Adipocyte (in vitro differentiated cells): ENCODE results near the gene LKAAEAR1.
A peak's percentile ranks its signal among the peaks of the same experiment; 100 is the strongest.

ENCODE experiments used
- DNase-seq: peaks from one replicate; pipeline ENCODE4 v3.0.0-alpha.2; 2015; ENCODE audit warnings: low read depth
- H3K27me3 ChIP-seq: replicated peaks from 2 replicates; pipeline ENCODE4 v1.7.0; 2013; ENCODE audit warnings: mild to moderate bottlenecking, low read length, moderate library complexity; ENCODE audit not compliant: control insufficient read depth, insufficient read depth
- H3K36me3 ChIP-seq: 2 replicates; pipeline ENCODE4 v1.7.0; 2013; ENCODE audit warnings: low read length, mild to moderate bottlenecking, moderate library complexity; ENCODE audit not compliant: control insufficient read depth, insufficient read depth, severe bottlenecking
- H3K4me1 ChIP-seq: 2 replicates; pipeline ENCODE4 v1.7.0; 2013; ENCODE audit warnings: mild to moderate bottlenecking, low read length, moderate library complexity; ENCODE audit not compliant: control insufficient read depth, insufficient read depth
- H3K4me3 ChIP-seq: 2 replicates; pipeline ENCODE4 v1.7.0; 2013; ENCODE audit warnings: mild to moderate bottlenecking, low read length, moderate library complexity
- H3K9ac ChIP-seq: 2 replicates; pipeline ENCODE4 v1.7.0; 2013; ENCODE audit warnings: mild to moderate bottlenecking, low read length, moderate library complexity
- H3K9me3 ChIP-seq: 2 replicates; pipeline ENCODE4 v1.7.0; 2013; ENCODE audit warnings: mild to moderate bottlenecking, low read length, moderate library complexity; ENCODE audit not compliant: control insufficient read depth

The LKAAEAR1 gene

DNA sequence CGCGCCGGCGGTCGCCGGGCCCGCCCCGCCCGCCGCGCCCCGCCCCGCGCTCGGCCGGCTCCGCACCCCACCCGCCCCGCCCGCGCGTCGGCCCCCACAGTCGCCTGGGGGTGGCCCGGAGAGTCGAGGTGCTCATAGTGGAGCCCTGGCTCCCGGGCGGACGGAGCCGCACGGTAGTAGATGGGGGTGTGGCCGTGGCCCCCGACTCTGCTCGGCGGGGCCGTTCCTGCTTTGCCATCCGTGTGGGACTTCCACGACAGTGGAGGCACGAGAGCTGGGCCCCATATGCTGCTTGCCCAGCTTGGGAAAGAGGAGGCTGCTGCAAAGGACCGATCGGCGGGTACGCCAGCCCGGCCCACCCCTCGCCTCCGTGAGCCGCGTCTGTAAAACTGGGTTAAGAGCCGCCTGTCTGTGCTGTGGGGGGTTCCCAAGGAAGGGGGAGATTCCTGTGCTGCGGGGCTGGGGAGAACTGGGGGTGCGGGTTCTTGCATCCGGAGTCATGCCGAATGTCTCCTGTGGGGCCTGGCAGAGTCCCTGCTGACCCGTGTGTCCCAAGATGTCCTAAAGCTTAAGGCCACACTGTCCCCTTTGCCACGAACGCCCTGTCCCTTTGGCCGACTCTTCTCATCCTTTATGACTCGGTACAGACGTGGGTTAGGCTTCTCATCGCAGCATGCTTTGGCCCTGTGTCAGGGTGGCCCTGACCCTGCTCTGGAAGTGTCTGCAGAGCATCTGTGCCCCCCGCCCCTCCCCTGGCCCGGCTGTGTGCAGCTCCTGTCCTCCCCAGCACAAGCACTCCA, 4.0 kb downstream of the LKAAEAR1 start, which contains the start of gene OPRL1:
OPRL1 (plus strand) TSS at position 70 of the 800 bp plus-strand sequence. CDS start 12,639 bp downstream, outside the sequence.
- Histone ChIP-seq H3K27me3 (peaks cover 23% of the 10 kb centered on the region), H3K4me1 (peaks cover 23% of the 10 kb centered on the region), H3K4me3 (peak within 1 kb of the TSS; percentile 84), H3K9me3 (no peaks in the 10 kb centered on the region), H3K9ac (peak within 1 kb of the TSS; percentile 89), H3K36me3 (no peaks in the 10 kb centered on the region)
- DNase-seq, result no peak

- Histone ChIP-seq H3K4me3 (peak within 1 kb of the TSS; percentile 84), H3K27me3 (peaks cover 16% of the 10 kb centered on the region), H3K36me3 (no peaks in the 10 kb centered on the region), H3K4me1 (peaks cover 23% of the 10 kb centered on the region), H3K9me3 (no peaks in the 10 kb centered on the region), H3K9ac (peak within 1 kb of the TSS; percentile 89)
- DNase-seq, result peak; percentile 80
These were observed 4.8 kb downstream of the LKAAEAR1 start, which contains the start of gene RGS19 for GRCh38 chr20:64079273-64080012. TSS of gene RGS19 (minus strand) at chr20:64079518. CDS start at chr20:64076886, 2,632 bp downstream.

- Histone ChIP-seq H3K27me3 (peaks cover 12% of the 10 kb centered on the region), H3K4me3 (peak overlapping the region; percentile 84), H3K4me1 (peaks cover 22% of the 10 kb centered on the region), H3K36me3 (peaks cover 3% of the 10 kb centered on the region), H3K9ac (peak overlapping the region; percentile 89), H3K9me3 (no peaks in the 10 kb centered on the region)
- DNase-seq, result no peak
These were observed 5.3 kb downstream of the LKAAEAR1 start for GRCh38 chr20:64078934-64079272.

GRCh38 chr20:64077876-64078551, 6.2 kb downstream of the LKAAEAR1 start:
- peak overlapping the region; percentile 84 for H3K4me3 ChIP-seq
- no peak for DNase-seq

DNA sequence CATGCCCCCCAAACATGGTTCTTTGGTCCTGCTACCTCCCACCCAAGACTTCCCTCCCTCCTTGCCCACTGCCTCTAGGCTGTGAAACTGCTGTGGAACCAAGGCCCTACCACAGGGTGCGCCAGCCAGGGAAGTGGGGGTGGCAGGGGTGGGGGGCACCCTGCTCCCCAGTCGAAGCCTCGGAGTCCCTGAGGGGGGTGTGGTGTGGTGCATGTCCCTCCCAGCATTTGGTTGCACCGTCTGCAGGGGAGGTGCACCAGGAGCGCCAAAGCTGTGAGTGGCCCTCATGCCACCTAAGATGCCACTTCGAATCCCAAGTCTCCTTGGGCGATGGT, 6.7 kb downstream of the LKAAEAR1 start:
- peaks cover 7% of the 10 kb centered on the region for H3K27me3 ChIP-seq

More at GRCh38 chr20:64077876-64078551, 6.2 kb downstream of the LKAAEAR1 start:
- Histone ChIP-seq H3K4me1 (peaks cover 19% of the 10 kb centered on the region), H3K9ac (peak overlapping the region; percentile 89), H3K27me3 (peaks cover 10% of the 10 kb centered on the region), H3K9me3 (no peaks in the 10 kb centered on the region), H3K36me3 (peaks cover 6% of the 10 kb centered on the region)

GRCh38 chr20:64077094-64077493, 7.1 kb downstream of the LKAAEAR1 start:
- no peak overlapping the region for H3K9ac ChIP-seq
- no peak overlapping the region for H3K4me3 ChIP-seq
- H3K9me3 ChIP-seq, result no peaks in the 10 kb centered on the region
- H3K27me3 ChIP-seq, result peaks cover 3% of the 10 kb centered on the region
- no peak for DNase-seq
- H3K36me3 ChIP-seq, result peaks cover 6% of the 10 kb centered on the region
- peaks cover 17% of the 10 kb centered on the region for H3K4me1 ChIP-seq

More for the DNA sequence above, 6.7 kb downstream of the LKAAEAR1 start:
- H3K9me3 ChIP-seq, result no peaks in the 10 kb centered on the region
- H3K4me3 ChIP-seq, result no peak overlapping the region
- peaks cover 17% of the 10 kb centered on the region for H3K4me1 ChIP-seq
- DNase-seq, result no peak
- H3K9ac ChIP-seq, result no peak overlapping the region
- peaks cover 6% of the 10 kb centered on the region for H3K36me3 ChIP-seq

GRCh38 chr20:64076061-64076997, 7.9 kb downstream of the LKAAEAR1 start:
- no peaks in the 10 kb centered on the region for H3K27me3 ChIP-seq
- peaks cover 17% of the 10 kb centered on the region for H3K4me1 ChIP-seq
- DNase-seq, result no peak
- no peak overlapping the region for H3K9ac ChIP-seq
- peaks cover 6% of the 10 kb centered on the region for H3K36me3 ChIP-seq
- H3K4me3 ChIP-seq, result no peak overlapping the region
- no peaks in the 10 kb centered on the region for H3K9me3 ChIP-seq

DNA sequence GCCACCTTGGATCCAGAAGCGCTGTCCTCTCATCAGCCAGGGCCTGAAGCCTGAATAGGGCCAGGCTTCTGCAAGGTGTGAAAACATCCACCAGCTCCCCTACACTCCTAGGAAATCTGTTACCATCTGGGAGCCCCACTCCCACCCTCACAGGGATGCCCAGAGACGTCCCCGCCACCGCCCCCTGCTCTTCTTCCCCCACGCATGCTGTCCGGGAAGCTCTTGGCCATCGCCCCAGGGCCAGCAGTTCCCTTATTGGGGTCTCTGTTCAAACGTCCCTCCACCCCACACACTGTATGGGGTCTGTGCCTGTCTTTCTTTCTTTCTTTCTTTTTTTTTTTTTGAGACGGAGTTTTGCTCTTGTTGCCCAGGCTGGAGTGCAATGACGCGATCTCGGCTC, 8.6 kb downstream of the LKAAEAR1 start:
- no peak for DNase-seq
- H3K36me3 ChIP-seq, result peaks cover 6% of the 10 kb centered on the region
- no peak overlapping the region for H3K4me3 ChIP-seq
- no peaks in the 10 kb centered on the region for H3K9me3 ChIP-seq
- H3K9ac ChIP-seq, result no peak overlapping the region
- H3K27me3 ChIP-seq, result no peaks in the 10 kb centered on the region
- H3K4me1 ChIP-seq, result peaks cover 17% of the 10 kb centered on the region

- Histone ChIP-seq H3K4me1 (peaks cover 12% of the 10 kb centered on the region), H3K9me3 (no peaks in the 10 kb centered on the region), H3K36me3 (peaks cover 6% of the 10 kb centered on the region), H3K4me3 (no peak overlapping the region), H3K9ac (no peak overlapping the region), H3K27me3 (no peaks in the 10 kb centered on the region)
- DNase-seq, result no peak
These were observed 9.2 kb downstream of the LKAAEAR1 start for GRCh38 chr20:64074963-64075362.

GRCh38 chr20:64074184-64074789, 9.9 kb downstream of the LKAAEAR1 start:
- no peak for DNase-seq
- Histone ChIP-seq H3K4me1 (peaks cover 12% of the 10 kb centered on the region), H3K9ac (no peak overlapping the region), H3K27me3 (no peaks in the 10 kb centered on the region), H3K4me3 (no peak overlapping the region), H3K9me3 (no peaks in the 10 kb centered on the region), H3K36me3 (peaks cover 6% of the 10 kb centered on the region)
